Cardiac muscle cell (in vitro differentiated cells and primary cell): ENCODE measurements around the gene PPP1R12C. TPM values are rescaled to one million over a fixed set of nuclear protein-coding genes. Genes with fewer than 3 reads are reported as not detected.

Experiments
- DNase-seq, 2 donors: peaks; one replicate each; pipeline versions ENCODE4 v3.0.0 to v3.0.0-alpha.2; 2010 to 2017; ENCODE audit warnings: low read depth in 1 of 2, low spot score in 1 of 2
- H3K27ac ChIP-seq: fragments of 200-600 bp; sonication (generic); 2 replicates; pipeline ENCODE4 v1.5.1; 2016
- H3K27me3 ChIP-seq: fragments of 200-600 bp; sonication (generic); 2 replicates; pipeline ENCODE4 v1.6.0; 2016; ENCODE audit warnings: control low read depth
- H3K36me3 ChIP-seq: fragments of 200-600 bp; sonication (generic); 2 replicates; pipeline ENCODE4 v1.5.1; 2016; ENCODE audit warnings: control low read depth
- H3K4me1 ChIP-seq: fragments of 200-600 bp; sonication (generic); 2 replicates; pipeline ENCODE4 v1.8.1; 2017; ENCODE audit warnings: low read depth, mild to moderate bottlenecking, mixed run types
- H3K4me3 ChIP-seq: fragments of 200-600 bp; sonication (generic); 2 replicates; pipeline ENCODE4 v1.5.1; 2016; ENCODE audit warnings: mild to moderate bottlenecking
- H3K9me3 ChIP-seq: fragments of 200-600 bp; sonication (generic); 2 replicates; pipeline ENCODE4 v1.5.1; 2017; ENCODE audit warnings: low read depth, mild to moderate bottlenecking, control low read depth
- CTCF ChIP-seq: IDR thresholded peaks from 2 replicates; pipeline ENCODE4 v1.5.1; 2012; ENCODE audit warnings: low read depth, mild to moderate bottlenecking, low read length
- polyA plus RNA-seq: library from polyadenylated mRNA; unstranded; fragments of >200 nt; fragmentation: Nextera tagmentation; extraction: Ambion mirVana; gene quantifications from 2 replicates; pipeline ENCODE4 v1.2.1, GENCODE V29; 2016
- total RNA-seq: library from RNA; depleted of rRNA; stranded (reverse); fragments of >200 nt; gene quantifications from 2 replicates; pipeline ENCODE4 v1.2.3, GENCODE V29; 2016

PPP1R12C gene
- total and polyA plus RNA-seq, 2 experiments from 2014 or later: 38.0 to 107 TPM

GRCh38 chr19:55080121-55080967 lies 37.1 kb downstream of the PPP1R12C start:
- Histone ChIP-seq H3K36me3 (no peaks in the 10 kb centered on the region), H3K27ac (no peak overlapping the region), H3K4me1 (peaks cover 5% of the 10 kb centered on the region), H3K9me3 (no peaks in the 10 kb centered on the region), H3K4me3 (peak overlapping the region; percentile 46), H3K27me3 (peaks cover 71% of the 10 kb centered on the region)
- peak; percentile 67 to 75 for DNase-seq
- TF ChIP-seq CTCF: no peak

- no peak for TF ChIP-seq CTCF
- peaks cover 67% of the 10 kb centered on the region for H3K27me3 ChIP-seq
- no peak overlapping the region for H3K4me3 ChIP-seq
- H3K27ac ChIP-seq: no peak overlapping the region
- peaks cover 5% of the 10 kb centered on the region for H3K4me1 ChIP-seq
- H3K9me3 ChIP-seq: no peaks in the 10 kb centered on the region
- no peak for DNase-seq
- no peaks in the 10 kb centered on the region for H3K36me3 ChIP-seq
Measured at GRCh38 chr19:55079400-55080038, 37.9 kb downstream of the PPP1R12C start.

GRCh38 chr19:55078996-55079395 lies 38.4 kb downstream of the PPP1R12C start:
- Histone ChIP-seq H3K27me3 (peaks cover 62% of the 10 kb centered on the region), H3K36me3 (no peaks in the 10 kb centered on the region), H3K9me3 (no peaks in the 10 kb centered on the region), H3K4me1 (peaks cover 5% of the 10 kb centered on the region), H3K4me3 (no peak overlapping the region), H3K27ac (no peak overlapping the region)
- TF ChIP-seq CTCF: no peak
- no peak for DNase-seq

- Histone ChIP-seq H3K4me3 (no peak overlapping the region), H3K27ac (no peak overlapping the region), H3K4me1 (peaks cover 5% of the 10 kb centered on the region), H3K9me3 (no peaks in the 10 kb centered on the region), H3K36me3 (no peaks in the 10 kb centered on the region), H3K27me3 (peaks cover 47% of the 10 kb centered on the region)
- no peak for DNase-seq
- no peak for TF ChIP-seq CTCF
Measured at GRCh38 chr19:55077106-55077505, 40.3 kb downstream of the PPP1R12C start.

GRCh38 chr19:55076321-55076720 lies 41.1 kb downstream of the PPP1R12C start:
- no peaks in the 10 kb centered on the region for H3K36me3 ChIP-seq
- no peak overlapping the region for H3K27ac ChIP-seq
- no peak for TF ChIP-seq CTCF
- no peak for DNase-seq
- no peaks in the 10 kb centered on the region for H3K9me3 ChIP-seq
- no peak overlapping the region for H3K4me3 ChIP-seq
- peaks cover 5% of the 10 kb centered on the region for H3K4me1 ChIP-seq
- H3K27me3 ChIP-seq: peaks cover 44% of the 10 kb centered on the region
